C1 segment of cervical spinal cord (tissue), 14 donors: ENCODE measurements around the gene THRAP3.
"Not testable (repeated sequence)": the region's sequence is repeated elsewhere in the genome, so short reads cannot be mapped to it uniquely, and the experiment has no call there.

Experiments
- DNase-seq, 14 donors: peaks; one replicate each; lab custom pipeline; 2025; lab: John Stamatoyannopoulos, UW

The THRAP3 gene

DNA sequence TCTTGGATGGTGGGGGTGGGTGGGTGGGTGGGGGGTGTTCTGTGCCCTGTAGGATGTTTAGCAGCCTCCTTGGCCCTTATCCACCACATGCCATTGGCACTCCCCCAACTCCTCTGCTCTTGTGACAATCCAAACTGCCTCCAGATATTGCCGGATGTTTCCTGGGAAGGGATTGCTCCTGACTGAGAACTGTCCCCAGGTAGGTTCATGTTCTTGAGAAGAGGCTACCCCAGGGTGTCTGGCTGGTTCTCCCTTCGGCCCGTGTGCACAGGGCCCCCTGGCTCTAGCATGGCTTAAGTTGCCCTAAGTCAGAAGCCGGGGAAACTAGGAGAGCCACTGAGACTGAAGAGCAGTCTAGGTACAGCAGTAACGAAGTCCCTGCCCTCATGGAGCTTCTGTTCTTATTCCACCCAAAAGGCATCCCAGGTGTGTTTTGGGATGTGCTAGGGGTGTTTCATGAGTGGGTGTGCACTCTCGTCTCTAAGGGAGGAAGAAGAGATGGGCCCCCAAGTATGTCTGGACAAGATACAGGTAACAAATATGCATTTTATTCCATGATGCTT, 19.8 kb upstream of the THRAP3 start:
- peak in 1 of 14 donors; percentile 53 for DNase-seq

DNA sequence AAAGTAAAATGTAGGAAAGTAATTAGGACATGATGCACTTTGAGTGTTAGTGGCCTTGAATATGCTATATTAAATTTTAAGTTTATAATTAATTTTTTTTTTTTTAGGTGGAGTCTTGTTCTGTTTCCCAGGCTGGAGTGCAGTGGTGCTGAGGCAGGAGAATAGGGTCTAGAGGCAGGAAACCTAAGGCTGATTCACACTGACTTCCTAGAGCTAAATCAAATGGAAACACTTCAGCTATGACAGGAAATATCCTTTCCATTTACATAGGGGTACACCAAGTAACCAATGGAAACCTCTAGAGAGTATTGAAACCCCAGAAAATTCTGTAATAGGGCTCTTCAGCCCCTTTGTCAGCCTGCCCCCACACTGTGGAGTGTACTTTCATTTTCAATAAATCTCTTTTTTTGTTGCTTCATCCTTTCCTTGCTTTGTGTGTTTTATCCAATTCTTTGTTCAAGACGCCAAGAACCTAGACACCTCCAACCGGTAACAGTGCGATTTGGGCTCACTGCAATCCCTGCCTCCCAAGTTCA, 17.9 kb upstream of the THRAP3 start:
- no peak for DNase-seq

DNA sequence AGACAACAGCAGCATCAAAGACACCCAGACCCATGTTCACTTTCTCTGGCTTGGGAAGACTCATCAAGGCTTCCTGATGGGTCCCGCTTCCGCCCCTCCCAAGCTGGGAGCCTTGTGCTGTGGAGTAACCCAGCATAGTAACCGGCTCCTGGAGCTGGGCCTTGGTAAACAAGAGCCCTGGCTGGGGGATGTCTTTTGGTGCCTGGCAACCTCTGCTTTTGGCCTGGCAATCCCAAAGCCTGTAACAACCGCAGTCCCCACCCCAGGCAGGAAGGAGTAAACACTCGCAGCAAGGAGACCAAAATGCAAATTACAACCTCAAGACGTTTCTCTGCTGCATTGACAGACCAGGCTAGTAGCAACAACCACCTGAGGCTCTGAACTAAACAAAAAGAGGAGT, 16.9 kb upstream of the THRAP3 start:
- DNase-seq: peak in 7 of 14 donors; percentile 15 to 65 (median 27)

DNA sequence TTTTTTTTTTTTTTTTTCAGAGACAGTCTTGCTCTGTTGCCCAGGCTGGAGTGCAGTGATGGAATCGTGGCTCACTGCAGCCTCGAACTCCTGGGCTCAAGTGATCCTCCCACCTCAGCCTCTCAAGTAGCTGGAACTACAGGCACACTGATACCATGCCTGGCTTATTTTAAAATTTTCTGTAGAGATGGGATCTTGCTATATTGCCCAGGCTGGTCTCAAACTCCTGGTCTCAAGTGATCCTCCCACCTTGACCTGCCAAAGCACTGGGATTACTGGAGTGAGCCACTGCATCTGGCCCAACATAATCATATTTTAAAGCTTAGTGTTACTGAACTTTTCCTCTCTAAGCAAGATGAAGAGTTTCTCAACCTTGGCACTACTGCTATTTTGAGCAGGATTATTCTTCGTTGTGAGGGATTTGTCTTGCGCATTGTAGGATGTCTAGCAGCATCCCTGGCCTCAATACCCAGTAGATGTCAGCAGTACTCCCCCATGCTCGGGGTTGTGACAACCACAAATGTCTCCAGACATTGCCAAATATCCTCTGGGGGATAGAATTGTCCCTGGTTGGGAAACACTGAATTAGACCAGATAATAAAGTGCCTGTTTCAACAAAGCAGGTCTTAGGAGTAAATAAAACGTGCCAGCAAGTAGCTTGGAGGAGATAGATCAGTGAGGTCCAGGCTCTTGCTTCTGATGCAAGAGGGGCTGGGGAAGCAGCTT, 15.1 kb upstream of the THRAP3 start:
- DNase-seq: no peak

DNA sequence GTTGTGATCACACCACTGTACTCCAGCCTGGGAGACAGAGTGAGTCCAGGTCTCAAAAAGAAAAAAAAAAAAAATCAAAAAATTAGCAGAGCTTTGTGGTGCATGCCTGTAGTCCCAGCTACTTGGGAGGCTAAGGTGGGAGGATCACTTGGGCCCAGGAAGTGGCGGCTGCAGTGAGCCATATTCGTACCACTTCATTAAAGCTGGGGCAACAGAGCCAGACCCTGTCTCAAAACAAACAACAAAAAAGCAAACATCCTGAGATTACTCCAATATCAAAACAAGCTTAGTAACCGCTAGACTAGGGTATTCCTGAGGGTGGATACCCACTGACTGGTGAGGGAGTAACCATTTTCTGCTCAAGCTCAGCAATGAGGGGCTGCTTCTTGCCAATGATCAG, 12.9 kb upstream of the THRAP3 start:
- DNase-seq: no peak

DNA sequence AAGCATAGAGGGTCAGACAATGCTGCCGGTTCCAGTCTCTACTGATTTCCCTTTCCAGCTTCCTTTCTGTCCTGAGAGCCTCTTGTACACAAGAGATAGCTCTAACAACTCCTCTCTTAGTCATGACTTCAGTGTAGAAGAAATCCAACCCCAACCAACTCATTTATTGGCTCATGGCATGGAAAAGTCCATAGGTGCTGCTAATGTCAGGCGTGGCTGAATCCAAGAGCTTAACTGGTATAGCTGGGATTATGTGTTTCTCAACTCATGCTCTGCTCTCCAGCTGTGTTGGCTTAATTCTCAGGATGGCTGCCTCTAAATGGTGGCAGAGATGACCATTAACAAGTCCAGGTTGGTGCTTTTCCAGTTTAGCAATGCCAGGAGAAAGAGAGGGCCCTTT, 12.4 kb upstream of the THRAP3 start:
- no peak for DNase-seq

DNA sequence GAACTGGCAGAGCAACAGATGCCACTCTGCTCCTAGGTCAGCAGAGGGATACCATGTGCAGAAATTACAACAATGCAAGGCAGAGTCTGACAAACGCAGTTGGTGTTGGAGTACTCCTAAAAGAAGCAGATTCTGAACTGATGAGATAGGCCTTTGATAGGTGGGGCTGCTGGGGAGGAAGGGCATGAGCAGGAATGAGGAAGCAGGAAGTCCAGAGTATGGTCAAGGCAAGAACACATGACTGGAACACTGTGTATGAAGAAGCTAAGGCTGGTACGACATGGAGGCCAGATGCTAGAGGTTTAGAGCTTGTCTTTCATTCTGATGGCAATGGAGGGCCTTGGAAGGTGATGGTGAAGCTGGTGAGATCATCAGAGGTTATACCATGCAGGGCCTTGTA, 11.5 kb upstream of the THRAP3 start:
- DNase-seq: no peak

DNA sequence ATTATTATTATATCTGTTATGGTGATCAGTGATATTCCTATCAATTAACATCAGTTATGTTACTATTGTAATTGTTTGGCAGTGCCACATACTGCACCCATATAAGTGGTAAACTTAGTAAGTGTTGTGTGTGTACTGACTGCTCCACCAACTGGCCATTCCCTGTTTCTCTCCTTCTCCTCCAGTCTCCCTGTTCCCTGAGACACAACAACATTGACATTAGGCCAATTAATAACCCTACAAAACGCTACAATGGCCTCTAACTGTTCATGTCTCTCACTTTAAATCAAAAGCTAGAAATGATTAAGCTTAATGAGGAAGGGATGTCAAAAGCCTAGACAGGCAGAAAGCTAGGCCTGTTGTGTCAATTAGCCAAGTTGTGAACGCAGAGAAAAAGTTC, 6.6 kb upstream of the THRAP3 start:
- DNase-seq: no peak

DNA sequence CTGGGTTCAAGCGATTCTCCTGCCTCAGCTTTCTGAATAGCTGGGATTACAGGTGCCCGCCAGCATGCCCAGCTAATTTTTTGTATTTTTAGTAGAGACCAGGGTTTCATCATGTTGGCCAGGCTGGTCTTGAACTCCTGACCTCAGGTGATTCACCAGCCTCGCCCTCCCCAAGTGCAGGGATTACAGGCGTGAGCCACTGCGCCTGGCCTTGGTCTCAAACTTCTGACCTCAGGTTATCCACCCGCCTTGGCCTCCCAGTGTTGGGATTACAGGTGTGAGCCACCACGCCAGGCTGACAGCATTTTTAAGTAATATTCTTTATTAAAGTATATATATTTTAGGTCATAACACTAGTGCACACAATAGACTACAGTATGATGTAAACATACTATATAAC, 2.3 kb upstream of the THRAP3 start:
- DNase-seq: not testable (repeated sequence)

DNA sequence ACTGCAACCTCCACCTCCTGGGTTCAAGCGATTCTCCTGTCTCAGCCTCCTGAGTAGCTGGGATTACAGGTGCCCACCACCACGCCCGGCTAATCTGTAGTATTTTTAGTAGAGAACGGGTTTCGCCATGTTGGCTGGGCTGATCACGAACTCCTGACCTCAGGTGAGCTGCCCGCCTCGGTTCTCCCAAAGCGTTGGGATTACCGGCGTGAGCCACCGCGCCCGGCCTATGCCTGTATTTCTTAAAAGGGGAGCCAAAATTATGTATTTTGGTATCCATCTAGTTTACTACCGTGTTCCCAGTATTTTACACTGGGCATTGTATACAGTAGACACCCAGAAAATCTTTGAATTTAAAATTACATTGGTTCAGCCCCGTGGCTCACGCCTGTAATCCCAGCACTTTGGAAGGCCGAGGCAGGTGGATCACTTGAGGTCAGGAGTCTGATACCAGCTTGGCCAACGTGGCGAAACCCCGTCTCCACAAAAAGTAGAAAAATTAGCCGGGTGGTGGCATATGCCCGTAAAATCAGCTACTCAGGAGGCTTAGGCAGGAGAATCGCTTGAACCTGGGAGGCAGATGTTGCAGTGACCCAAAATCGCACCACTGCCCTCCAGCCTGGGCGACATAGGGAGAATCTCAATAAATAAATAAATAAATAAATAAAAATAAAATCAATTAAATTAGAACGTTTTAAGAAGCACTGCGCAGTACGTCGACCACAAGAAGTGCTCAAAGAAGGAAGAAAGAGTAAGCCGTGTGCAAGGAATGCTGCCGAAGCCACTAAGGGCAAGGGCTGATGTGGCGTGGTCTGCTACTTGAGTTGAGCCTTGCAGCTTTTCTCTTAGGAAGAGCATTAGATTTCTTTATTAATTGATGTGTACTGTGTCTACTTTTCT, 1.5 kb upstream of the THRAP3 start:
- DNase-seq: no peak

DNA sequence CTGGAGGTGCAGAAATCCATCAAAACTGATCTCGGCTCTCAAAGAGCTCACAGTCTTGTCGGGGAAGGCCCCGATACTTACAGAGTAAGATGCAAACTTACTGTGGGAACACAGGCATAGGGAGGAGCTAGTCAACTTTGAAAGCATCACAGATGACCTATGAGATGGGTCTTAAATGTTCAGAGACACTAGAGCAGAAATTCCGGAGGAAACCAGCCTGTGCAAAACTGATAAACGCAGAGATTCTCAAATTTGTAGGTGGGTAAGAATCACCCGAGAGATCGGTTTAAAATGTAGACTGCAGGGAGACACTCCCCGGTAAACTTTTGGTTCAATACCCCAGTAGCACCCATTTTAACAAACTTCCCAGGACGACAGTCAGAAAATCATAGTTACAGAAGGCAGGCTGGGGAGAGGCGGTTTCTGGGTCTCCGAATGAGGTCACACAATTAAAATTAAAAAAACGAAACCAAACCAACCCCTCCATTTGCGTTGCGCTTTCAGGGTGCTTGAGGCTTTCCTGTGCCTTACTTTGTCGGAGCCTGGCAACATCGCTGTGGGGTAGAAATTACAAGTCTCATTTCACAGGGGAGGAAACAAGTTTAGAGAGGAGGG, 755 bp upstream of the THRAP3 start:
- DNase-seq: peak in 3 of 14 donors; percentile 26 to 63 (median 50)

DNA sequence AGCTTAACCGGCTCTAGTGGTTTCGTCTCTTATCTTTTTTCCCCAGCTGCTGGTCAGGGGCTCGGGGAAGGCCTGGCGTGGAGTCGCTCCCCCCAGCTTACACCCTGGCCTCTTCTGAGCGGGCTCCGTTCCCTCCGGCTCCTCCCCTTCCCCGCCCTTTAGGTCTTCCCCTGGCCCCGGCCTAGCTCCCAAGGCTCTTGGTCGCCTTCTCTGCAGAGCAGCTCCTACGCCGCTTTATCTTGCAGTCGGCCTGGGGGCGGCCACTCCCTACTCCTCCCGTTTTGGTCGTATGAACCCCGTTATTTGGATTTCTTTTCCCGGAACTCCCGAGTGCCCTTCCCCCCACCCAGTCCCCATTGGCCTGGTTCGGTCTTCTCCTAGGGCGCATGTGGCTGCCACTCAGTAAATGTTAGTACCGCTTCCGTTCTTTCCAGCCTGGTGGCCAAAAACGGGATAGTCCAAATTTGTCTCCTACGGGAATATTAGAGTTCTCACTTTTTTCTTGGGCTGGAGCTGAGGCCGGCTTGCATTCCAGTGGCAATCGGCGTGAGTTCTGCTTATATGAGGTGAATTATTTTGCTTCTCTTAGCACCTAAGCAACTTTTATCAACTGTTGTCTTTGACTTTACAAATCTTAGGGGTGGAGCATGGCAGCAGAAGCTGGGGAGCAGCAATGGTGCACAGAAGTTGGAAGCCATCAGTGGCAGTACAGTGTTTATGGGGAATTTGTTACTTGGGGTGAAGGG, 467 bp downstream of the THRAP3 start:
- DNase-seq: peak in 6 of 14 donors; percentile 54 to 95 (median 89)

DNA sequence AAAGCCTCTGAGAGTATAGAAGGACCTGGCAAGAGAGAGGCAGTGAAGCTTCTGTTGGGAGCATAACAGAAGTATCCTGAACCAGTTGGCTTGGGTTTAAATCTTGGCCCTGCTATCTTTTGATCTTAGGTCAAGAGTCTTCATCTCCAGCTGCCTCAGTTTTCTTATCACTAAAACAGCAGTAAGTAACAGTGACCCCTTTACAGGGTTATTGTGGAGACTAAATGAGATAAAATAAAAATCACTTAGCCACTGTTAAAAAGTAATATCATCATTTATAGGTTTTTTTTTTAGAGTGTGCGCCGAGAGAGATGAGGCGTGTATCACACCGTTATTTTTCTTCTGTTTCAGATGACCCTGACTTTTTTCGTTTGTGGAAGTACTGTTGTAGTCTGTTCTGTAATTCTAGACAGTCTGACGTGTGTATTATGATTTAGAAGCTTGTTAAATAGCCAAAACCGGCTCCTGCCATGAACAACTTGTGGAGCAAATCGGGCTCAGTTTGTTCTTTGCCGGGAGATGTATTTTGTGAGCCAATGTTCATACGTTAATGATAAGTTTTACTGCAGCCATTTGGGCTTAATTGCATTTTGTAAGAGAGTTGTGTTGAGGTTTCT, 1.1 kb downstream of the THRAP3 start:
- no peak for DNase-seq

DNA sequence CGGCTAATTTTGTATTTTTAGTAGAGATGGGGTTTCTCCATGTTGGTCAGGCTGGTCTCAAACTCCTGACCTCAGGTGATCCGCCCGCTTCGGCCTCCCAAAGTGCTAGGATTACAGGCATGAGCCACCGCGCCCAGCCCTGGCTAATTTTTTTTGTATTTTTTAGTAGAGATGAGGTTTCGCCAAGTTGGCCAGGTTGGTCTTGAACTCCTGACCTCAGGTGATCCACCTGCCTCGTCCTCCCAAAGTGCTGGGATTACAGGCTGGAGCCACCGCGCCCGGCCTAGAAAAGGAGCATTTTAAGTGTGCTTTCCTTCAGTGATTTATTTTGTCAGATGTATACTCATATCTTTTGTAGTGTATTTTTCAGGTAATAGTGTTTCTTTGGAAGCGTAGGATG, 6.0 kb downstream of the THRAP3 start:
- not testable (repeated sequence) for DNase-seq

DNA sequence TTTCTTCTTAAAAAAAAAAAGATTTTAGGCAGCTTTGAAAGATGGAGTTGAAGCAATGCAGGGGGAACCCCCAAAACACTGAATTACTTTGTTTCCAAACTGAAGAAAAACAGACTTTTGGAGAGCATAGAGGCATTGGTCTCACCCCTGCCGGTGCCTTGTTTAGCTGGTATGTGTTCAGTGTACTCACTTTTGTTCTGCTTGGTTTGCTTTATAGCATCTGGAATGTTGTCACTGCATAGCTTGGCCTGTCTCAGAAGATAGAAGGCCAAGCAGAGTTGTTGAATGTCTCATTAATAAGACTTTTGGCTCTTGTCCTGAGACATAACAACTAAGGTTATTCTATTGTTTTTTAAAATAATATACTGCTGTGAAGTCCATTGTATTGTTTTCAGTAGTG, 6.9 kb downstream of the THRAP3 start:
- DNase-seq: no peak

DNA sequence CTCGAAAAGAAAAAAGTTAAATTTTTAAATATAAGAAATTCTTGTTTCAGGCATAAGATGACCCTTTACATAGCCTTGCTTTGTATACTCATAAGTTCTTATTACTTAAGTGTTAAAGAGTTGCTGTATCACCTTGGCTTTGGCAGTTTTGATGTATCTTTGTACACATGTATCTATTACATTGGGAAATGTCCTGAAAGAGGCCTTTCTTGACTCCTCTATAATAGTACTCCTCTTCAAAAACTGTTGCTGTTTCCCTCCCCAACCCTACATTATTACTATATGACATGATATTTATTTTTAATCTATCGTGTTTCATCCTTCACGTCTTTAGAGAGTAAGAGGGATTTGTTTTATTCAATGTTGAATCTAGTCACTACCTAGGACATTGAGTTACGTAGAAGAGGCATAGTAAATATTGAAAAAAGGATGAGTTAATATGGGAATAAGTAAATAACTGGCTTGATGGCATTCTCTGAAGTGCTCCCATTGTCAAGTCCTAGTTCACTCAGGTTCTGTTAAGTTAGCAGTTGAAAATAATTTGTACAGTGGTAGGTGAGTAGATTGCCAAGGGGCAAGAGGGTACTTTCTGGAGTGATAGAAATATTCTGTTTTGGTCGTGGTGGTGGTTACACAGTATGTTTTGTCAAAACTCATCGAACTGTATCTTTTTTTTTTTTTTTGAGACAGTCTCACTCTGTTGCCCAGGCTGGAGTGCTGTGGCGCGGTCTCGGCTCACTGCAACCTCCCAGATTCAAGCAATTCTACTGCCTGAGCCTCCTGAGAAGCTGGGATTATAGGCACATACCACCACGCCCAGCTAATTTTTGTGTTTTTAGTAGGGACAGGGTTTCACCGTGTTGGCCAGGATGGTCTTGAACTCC, 8.2 kb downstream of the THRAP3 start:
- no peak for DNase-seq

DNA sequence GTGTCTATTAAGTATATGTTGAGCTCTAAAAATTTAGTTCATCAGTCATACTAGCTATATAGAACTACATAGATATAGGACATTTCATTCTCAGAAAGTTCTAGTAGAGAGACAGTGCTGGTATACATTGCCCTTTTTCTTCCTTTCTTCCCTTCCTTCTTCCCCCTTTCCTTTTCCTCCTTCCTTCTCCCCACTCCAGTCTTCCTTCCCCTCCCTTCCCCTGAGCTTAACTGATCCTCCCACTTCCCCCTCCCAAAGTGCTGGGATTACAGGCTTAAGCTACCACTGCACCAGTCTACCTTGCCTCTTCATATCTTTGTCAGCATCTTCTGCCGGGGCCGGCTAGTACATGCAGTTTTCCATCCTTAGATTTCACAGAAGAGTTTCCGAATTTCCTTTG, 12.1 kb downstream of the THRAP3 start:
- DNase-seq: no peak

DNA sequence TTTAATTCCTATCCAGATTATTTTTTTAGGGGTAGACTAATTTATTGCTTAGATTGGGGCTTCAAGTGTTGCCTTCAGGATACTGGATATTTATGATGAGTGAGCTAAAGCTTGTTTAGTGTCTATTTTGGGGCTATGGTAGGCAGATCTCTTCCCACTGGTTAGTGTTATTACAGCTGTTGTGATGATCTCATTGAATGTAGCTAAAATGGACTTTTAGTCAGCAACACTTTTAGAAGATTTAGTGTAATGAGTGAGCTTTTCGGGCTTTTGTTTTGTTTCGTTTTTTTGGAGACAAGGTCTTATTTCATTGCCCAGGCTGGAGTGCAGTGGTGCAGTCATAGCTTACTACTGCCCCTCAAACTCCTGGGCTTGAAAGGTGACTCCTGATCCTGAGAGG, 14.2 kb downstream of the THRAP3 start:
- no peak for DNase-seq

DNA sequence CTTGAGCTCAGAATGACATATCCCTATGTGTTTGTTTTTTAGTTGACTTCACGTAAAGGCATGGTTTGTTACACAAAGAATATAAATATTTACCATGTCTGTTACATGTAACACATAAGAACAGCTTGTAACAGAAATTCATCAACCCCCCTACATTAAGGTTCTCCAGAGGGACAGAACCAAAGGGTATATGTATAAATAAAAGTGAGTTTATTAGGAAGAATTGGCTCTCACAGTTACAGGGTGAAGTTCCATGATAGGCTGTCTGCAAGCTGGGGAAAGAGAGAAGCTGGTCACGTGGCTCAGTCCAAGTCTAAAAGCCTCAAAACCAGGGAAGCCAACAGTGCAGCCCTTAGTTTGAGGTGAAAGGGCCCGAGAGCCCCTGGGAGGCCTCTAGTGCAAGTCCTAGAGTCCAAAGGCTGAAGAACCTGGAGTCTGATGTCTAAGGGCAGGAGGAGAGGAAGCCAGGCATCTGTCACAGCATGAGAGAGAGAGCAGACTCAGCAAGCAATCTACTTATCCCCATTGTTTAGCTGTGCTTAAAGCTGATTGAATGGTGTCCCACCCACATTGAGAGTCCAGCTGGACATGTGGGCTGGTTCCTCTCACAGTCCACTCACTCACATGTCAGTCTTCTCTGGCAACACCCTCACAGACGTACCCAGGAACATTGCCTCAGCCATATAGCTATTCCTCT, 15.8 kb downstream of the THRAP3 start:
- DNase-seq: no peak
